Osteocyte (in vitro differentiated cells): ENCODE results near the gene THPO. TPM values are rescaled to one million over a fixed set of nuclear protein-coding genes. Genes with fewer than 3 reads are reported as not detected.

Source experiments
- DNase-seq: peaks from one replicate; pipeline ENCODE4 v3.0.0; 2021; ENCODE audit warnings: mixed read lengths; ENCODE audit not compliant: unreplicated experiment; ENCODE audit errors: extremely low spot score
- H3K27ac Mint-ChIP-seq: one replicate; pipeline ENCODE4 v1.8.0; 2021; ENCODE audit warnings: mild to moderate bottlenecking, mixed read lengths; ENCODE audit not compliant: unreplicated experiment
- H3K27me3 Mint-ChIP-seq: one replicate; pipeline ENCODE4 v1.8.0; 2021; ENCODE audit warnings: mixed read lengths; ENCODE audit not compliant: unreplicated experiment
- H3K36me3 Mint-ChIP-seq: one replicate; pipeline ENCODE4 v1.8.0; 2021; ENCODE audit warnings: mixed read lengths; ENCODE audit not compliant: unreplicated experiment
- H3K4me1 Mint-ChIP-seq: one replicate; pipeline ENCODE4 v1.8.0; 2021; ENCODE audit warnings: mixed read lengths; ENCODE audit not compliant: unreplicated experiment
- H3K4me3 Mint-ChIP-seq: one replicate; pipeline ENCODE4 v1.8.0; 2021; ENCODE audit warnings: mild to moderate bottlenecking, moderate library complexity, mixed read lengths; ENCODE audit not compliant: unreplicated experiment
- H3K9me3 Mint-ChIP-seq: one replicate; pipeline ENCODE4 v1.8.0; 2021; ENCODE audit warnings: mixed read lengths; ENCODE audit not compliant: unreplicated experiment
- CTCF ChIP-seq: fragments of 200-600 bp; sonication (generic); IDR thresholded peaks from 2 replicates; pipeline ENCODE4 v1.5.0; 2021; ENCODE audit warnings: antibody characterized with exemption, mild to moderate bottlenecking, moderate library complexity
- total RNA-seq: library from RNA; stranded (reverse); gene quantifications from 2 replicates; pipeline ENCODE4 v1.2.1, GENCODE V29; 2021

The THPO gene
- total RNA-seq, 1 donor from 2014 or later = not detected

- Mint-ChIP-seq H3K27me3 (no peaks in the 10 kb centered on the region), H3K36me3 (peaks cover 57% of the 10 kb centered on the region), H3K4me3 (no peak overlapping the region), H3K4me1 (peaks cover 25% of the 10 kb centered on the region), H3K27ac (peak overlapping the region; percentile 56), H3K9me3 (no peaks in the 10 kb centered on the region)
- no peak for TF ChIP-seq CTCF
- DNase-seq = no peak
Measured at GRCh38 chr3:184332370-184333090, 45.5 kb downstream of the THPO start.

GRCh38 chr3:184328516-184328915 is 49.5 kb downstream of the THPO start:
- no peak for TF ChIP-seq CTCF
- Mint-ChIP-seq H3K9me3 (no peaks in the 10 kb centered on the region), H3K4me1 (peaks cover 9% of the 10 kb centered on the region), H3K4me3 (no peak overlapping the region), H3K27me3 (no peaks in the 10 kb centered on the region), H3K27ac (peak overlapping the region; percentile 53), H3K36me3 (peaks cover 79% of the 10 kb centered on the region)
- DNase-seq = no peak

GRCh38 chr3:184327171-184327570 is 50.8 kb downstream of the THPO start:
- H3K36me3 Mint-ChIP-seq = peaks cover 81% of the 10 kb centered on the region
- no peaks in the 10 kb centered on the region for H3K27me3 Mint-ChIP-seq
- H3K4me1 Mint-ChIP-seq = peaks cover 7% of the 10 kb centered on the region
- H3K9me3 Mint-ChIP-seq = no peaks in the 10 kb centered on the region
- no peak overlapping the region for H3K27ac Mint-ChIP-seq
- no peak overlapping the region for H3K4me3 Mint-ChIP-seq
- DNase-seq = no peak
- TF ChIP-seq CTCF = no peak

GRCh38 chr3:184325715-184326369 is 52.2 kb downstream of the THPO start:
- Mint-ChIP-seq H3K4me3 (no peak overlapping the region), H3K36me3 (peaks cover 81% of the 10 kb centered on the region), H3K27ac (no peak overlapping the region), H3K27me3 (no peaks in the 10 kb centered on the region), H3K9me3 (no peaks in the 10 kb centered on the region), H3K4me1 (peaks cover under 1% of the 10 kb centered on the region)
- no peak for TF ChIP-seq CTCF
- no peak for DNase-seq

GRCh38 chr3:184325269-184325668 is 52.7 kb downstream of the THPO start:
- Mint-ChIP-seq H3K9me3 (no peaks in the 10 kb centered on the region), H3K36me3 (peaks cover 83% of the 10 kb centered on the region), H3K27ac (no peak overlapping the region), H3K4me1 (peaks cover 4% of the 10 kb centered on the region), H3K4me3 (no peak overlapping the region), H3K27me3 (no peaks in the 10 kb centered on the region)
- no peak for DNase-seq
- no peak for TF ChIP-seq CTCF
